Testis (tissue), 3 donors: ENCODE data around the gene PEX14. TPM values are rescaled to one million over a fixed set of nuclear protein-coding genes. Genes with fewer than 3 reads are reported as not detected.

Experiments used
- DNase-seq: peaks from one replicate; pipeline ENCODE4 v3.0.0-alpha.2; 2019
- H3K27ac ChIP-seq, 2 donors: fragments of 200-600 bp; sonication (generic); one replicate each; pipeline ENCODE4 v1.5.1; 2019
- H3K27me3 ChIP-seq: fragments of 200-600 bp; sonication (generic); one replicate; pipeline ENCODE4 v1.5.1; 2019
- H3K36me3 ChIP-seq: fragments of 200-600 bp; sonication (generic); one replicate; pipeline ENCODE4 v1.5.1; 2017; ENCODE audit warnings: low read depth; ENCODE audit errors: missing control alignments
- H3K4me1 ChIP-seq: fragments of 200-600 bp; sonication (generic); one replicate; pipeline ENCODE4 v1.5.1; 2019
- H3K4me3 ChIP-seq, 2 donors: fragments of 200-600 bp; sonication (generic); one replicate each; pipeline ENCODE4 v1.5.1; 2017 to 2019
- H3K9me3 ChIP-seq: fragments of 200-600 bp; sonication (generic); one replicate; pipeline ENCODE4 v1.5.1; 2017
- CTCF ChIP-seq, 3 experiments: fragments of 450-650 bp in 2 of 3; fragments of 200-600 bp in 1 of 3; sonication (generic) in 1 of 3; IDR thresholded peaks; one replicate each; pipeline ENCODE4 v1.5.1; 2016 to 2019; ENCODE audit warnings: antibody characterized with exemption in 3 of 3, mild to moderate bottlenecking in 2 of 3, moderate library complexity in 1 of 3
- POLR2A ChIP-seq: fragments of 450-650 bp; IDR thresholded peaks from one replicate; pipeline ENCODE4 v1.6.1; 2017; ENCODE audit warnings: antibody characterized with exemption, mild to moderate bottlenecking, moderate library complexity
- WGBS, 2 donors: methylation state at CpG; one replicate each; pipeline ENCODE4 v1.1.5; 2018; 5-methylcytosine and 5-hydroxymethylcytosine counted together
- intact Hi-C: fragments of 100-400 bp; cut with DNase I; formaldehyde crosslinking; loops from one replicate; pipeline ENCODE4 v1.15.1; 2023; ENCODE audit warnings: low total_unique reads
- polyA plus RNA-seq: library from polyadenylated mRNA; stranded (reverse); fragments of 350-450 nt; fragmentation: Illumina TruSeq; extraction: RNeasy Lipid Tissue Mini Kit (QIAGEN cat#74804); gene quantifications from one replicate; pipeline ENCODE4 v1.2.3, GENCODE V29; 2014; ENCODE audit warnings: low read depth, low replicate concordance; ENCODE audit not compliant: insufficient read depth
- total RNA-seq, 2 donors: library from RNA; depleted of rRNA; stranded (reverse); fragments of >200 nt; gene quantifications; one replicate each; pipeline ENCODE4 v1.2.3, GENCODE V29; 2016

The PEX14 gene
- total and polyA plus RNA-seq, 3 donors from 2014 or later = 28.6 to 39.8 (median 30.3) TPM

GRCh38 chr1:10450156-10450814, 24.5 kb upstream of the PEX14 start:
- TF ChIP-seq CTCF (IDR thresholded peaks at IDR 0.05) = no peak
- no peak for TF ChIP-seq POLR2A
- WGBS, 2 donors = 74 to 75% methylated on average over 19 to 21 of the region's 21 CpGs
- intact Hi-C loops = no loop called here

GRCh38 chr1:10450836-10451235, 23.9 kb upstream of the PEX14 start:
- Histone ChIP-seq H3K36me3 (no peaks in the 10 kb centered on the region), H3K9me3 (no peaks in the 10 kb centered on the region), H3K27me3 (no peaks in the 10 kb centered on the region), H3K4me1 (no peaks in the 10 kb centered on the region), H3K4me3 (no peak overlapping the region), H3K27ac (no peak overlapping the region)
- WGBS, 2 donors = 44 to 48% methylated on average over 6 of the region's 6 CpGs
- no peak for DNase-seq
- TF ChIP-seq CTCF (IDR thresholded peaks at IDR 0.05) = no peak
- no peak for TF ChIP-seq POLR2A
- intact Hi-C loops = no loop called here

More at GRCh38 chr1:10450156-10450814, 24.5 kb upstream of the PEX14 start:
- H3K27ac ChIP-seq = no peak overlapping the region
- H3K4me1 ChIP-seq = no peaks in the 10 kb centered on the region
- H3K27me3 ChIP-seq = no peaks in the 10 kb centered on the region
- DNase-seq = no peak
- no peak overlapping the region for H3K4me3 ChIP-seq
- no peaks in the 10 kb centered on the region for H3K36me3 ChIP-seq
- no peaks in the 10 kb centered on the region for H3K9me3 ChIP-seq

- 7 to 33% methylated on average over 10 of the region's 10 CpGs for WGBS, 2 donors
- H3K9me3 ChIP-seq = no peaks in the 10 kb centered on the region
- no peaks in the 10 kb centered on the region for H3K36me3 ChIP-seq
- H3K27me3 ChIP-seq = no peaks in the 10 kb centered on the region
- TF ChIP-seq POLR2A (no peak), CTCF (IDR thresholded peaks at IDR 0.05) (no peak)
- no peaks in the 10 kb centered on the region for H3K4me1 ChIP-seq
- no peak overlapping the region for H3K4me3 ChIP-seq
- intact Hi-C loops = no loop called here
- H3K27ac ChIP-seq = no peak overlapping the region
- DNase-seq = no peak
Observed at GRCh38 chr1:10451287-10451686, 23.5 kb upstream of the PEX14 start.

- intact Hi-C loops = no loop called here
Observed at GRCh38 chr1:10456048-10456447, 18.7 kb upstream of the PEX14 start.

More at GRCh38 chr1:10456048-10456447, 18.7 kb upstream of the PEX14 start:
- TF ChIP-seq POLR2A = no peak
- TF ChIP-seq CTCF (IDR thresholded peaks at IDR 0.05) = no peak
- no peak overlapping the region for H3K4me3 ChIP-seq
- H3K27me3 ChIP-seq = no peaks in the 10 kb centered on the region
- H3K36me3 ChIP-seq = no peaks in the 10 kb centered on the region
- H3K9me3 ChIP-seq = no peaks in the 10 kb centered on the region
- H3K27ac ChIP-seq = no peak overlapping the region
- peaks cover 3% of the 10 kb centered on the region for H3K4me1 ChIP-seq
- no peak for DNase-seq
- 86 to 88% methylated on average over 5 of the region's 5 CpGs for WGBS, 2 donors
